Measurements from ENCODE around the gene FBXL16. TPM values are rescaled to one million over a fixed set of nuclear protein-coding genes. Genes with fewer than 3 reads are reported as not detected.

The FBXL16 gene
- total RNA-seq, 4 donors from 2014 or later = 5.8 to 7.5 (median 6.9) TPM

DNA sequence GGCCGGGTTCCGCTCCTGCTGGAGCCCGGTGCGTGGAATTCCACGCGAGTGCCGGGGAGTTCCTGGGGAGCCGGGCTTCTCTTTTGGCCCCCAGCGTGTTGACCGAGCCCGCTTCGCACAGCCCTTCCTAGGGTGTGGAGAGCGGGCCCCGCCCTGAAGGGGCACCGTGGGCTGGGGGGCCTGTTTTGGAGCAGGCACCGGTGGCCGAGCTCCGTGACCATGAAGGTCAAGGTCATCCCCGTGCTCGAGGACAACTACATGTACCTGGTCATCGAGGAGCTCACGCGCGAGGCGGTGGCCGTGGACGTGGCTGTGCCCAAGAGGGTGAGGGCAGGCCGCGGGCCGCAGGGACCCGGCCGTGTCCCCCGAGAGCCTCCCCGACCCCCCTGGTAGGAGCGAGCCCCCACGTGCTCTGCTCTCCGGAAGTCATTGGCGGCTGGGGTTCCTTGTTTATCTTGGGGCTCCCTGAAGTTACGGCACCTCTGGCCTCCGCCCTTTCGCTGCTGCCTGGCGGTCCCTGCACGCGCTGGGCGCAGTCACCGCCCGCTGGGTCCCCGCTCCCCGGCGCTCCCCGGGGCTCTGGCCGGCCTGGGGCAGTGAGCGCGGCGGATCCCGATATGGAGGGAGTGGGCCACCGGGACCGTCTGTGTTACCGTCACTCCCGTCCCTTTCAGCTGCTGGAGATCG lies 21.8 kb upstream of the FBXL16 start:
- Histone ChIP-seq H3K4me3 (replicated peaks in 1 of 3) (peak overlapping the region in 1 of 3 donors; percentile 41), H3K36me3 (peaks cover 0 to 7% of the 10 kb centered on the region in 2 donors), H3K9me3 (no peaks in the 10 kb centered on the region), H3K27ac (no peak overlapping the region), H3K4me1 (peaks cover 24 to 28% of the 10 kb centered on the region in 2 donors), H3K27me3 (no peaks in the 10 kb centered on the region)
- no CpG with 5 or more reads among the region's 61 CpGs for WGBS, 2 donors
- no peak for DNase-seq
- no peak for TF ChIP-seq POLR2A (IDR thresholded peaks at IDR 0.05)
- TF ChIP-seq, protein P1, sequence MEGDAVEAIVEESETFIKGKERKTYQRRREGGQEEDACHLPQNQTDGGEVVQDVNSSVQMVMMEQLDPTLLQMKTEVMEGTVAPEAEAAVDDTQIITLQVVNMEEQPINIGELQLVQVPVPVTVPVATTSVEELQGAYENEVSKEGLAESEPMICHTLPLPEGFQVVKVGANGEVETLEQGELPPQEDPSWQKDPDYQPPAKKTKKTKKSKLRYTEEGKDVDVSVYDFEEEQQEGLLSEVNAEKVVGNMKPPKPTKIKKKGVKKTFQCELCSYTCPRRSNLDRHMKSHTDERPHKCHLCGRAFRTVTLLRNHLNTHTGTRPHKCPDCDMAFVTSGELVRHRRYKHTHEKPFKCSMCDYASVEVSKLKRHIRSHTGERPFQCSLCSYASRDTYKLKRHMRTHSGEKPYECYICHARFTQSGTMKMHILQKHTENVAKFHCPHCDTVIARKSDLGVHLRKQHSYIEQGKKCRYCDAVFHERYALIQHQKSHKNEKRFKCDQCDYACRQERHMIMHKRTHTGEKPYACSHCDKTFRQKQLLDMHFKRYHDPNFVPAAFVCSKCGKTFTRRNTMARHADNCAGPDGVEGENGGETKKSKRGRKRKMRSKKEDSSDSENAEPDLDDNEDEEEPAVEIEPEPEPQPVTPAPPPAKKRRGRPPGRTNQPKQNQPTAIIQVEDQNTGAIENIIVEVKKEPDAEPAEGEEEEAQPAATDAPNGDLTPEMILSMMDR (IDR thresholded peaks at IDR 0.05) = no peak
- intact Hi-C loops (cut with DNase I) = no loop called here

DNA sequence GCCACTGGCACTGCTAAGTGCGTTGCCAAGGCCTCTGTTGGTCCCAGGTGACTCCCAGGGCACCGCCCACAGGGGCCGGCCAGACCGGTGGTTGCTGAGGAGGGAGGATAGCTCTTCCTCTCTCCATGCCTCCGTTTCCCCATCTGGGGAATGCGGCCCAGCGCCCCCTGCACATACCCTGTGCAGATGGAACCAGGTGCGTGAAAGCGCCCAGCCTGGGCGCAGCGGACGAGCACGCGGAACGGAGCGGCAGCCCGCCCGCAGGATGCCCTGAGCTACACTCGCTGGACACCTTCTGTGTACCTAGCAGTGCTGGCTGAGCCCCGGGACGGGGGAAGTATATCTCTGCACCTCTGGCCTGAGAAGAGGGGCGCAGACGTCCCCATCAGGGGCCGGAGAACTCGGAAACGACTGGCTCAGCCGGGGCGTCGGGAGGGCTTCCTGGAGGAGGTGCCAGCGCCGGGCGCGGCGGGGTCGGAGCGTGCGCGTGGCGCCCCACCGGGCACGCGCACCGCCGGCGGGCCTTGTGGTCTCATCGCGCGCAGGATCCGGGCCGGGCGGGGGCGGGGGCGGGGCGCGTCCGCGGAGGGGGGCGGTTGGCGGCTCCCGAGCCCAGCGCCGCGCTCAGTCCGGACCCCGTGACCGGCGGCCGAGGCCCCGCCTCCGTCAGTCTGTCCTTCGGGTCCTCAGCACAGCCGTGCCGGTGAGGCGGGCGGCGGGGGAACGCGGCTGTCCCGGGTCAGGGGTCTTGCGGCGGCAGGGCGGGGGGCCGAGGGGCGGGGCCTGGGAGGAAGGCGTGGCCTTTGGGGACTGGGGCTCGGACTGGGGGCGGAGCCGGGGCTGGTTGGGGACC lies 21.1 kb upstream of the FBXL16 start, which contains the start of the genes CCDC78 and HAGHL:
Gene CCDC78 (minus strand): TSS at position 6 of the 853 bp plus-strand sequence. CDS start 76 bp downstream, outside the sequence.
Gene HAGHL (plus strand): TSS at position 669 of the 853 bp plus-strand sequence. CDS start 404 bp downstream, outside the sequence.
- 0 to 1% methylated on average over 6 to 13 of the region's 88 CpGs for WGBS, 2 donors
- peak; percentile 38 to 47 for DNase-seq
- no peaks in the 10 kb centered on the region for H3K9me3 ChIP-seq
- H3K27me3 ChIP-seq = no peaks in the 10 kb centered on the region
- H3K4me1 ChIP-seq = peaks cover 26 to 32% of the 10 kb centered on the region in 2 donors
- TF ChIP-seq, protein P1 (IDR thresholded peaks at IDR 0.05) = no peak
- no peak for TF ChIP-seq POLR2A (IDR thresholded peaks at IDR 0.05)
- H3K4me3 ChIP-seq (replicated peaks in 1 of 3) = peak within 1 kb of the TSS in 1 of 3 donors; percentile 41
- intact Hi-C loops (cut with DNase I) = no loop called here
- H3K27ac ChIP-seq = no peak within 1 kb of the TSS
- H3K36me3 ChIP-seq = no peaks in the 10 kb centered on the region

DNA sequence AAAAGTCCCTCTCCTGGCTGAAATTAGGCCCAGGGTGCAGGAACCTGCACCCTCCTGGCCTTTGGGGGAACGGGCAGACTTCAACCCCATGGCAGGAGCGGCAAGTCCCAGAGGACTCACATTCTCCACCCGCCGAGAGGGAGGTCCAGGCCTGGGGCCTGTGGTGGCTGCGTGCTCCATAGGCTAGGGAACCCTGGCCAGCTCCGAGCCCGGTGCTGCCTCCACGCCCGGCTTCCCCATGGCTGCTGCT lies 20.5 kb upstream of the FBXL16 start:
- intact Hi-C loops (cut with DNase I) = no loop called here
- WGBS, 2 donors = 29% methylated on average over 9 of the region's 9 CpGs; no CpG with 5 or more reads in 1 of the 2 donors
- H3K27ac ChIP-seq = no peak overlapping the region

DNA sequence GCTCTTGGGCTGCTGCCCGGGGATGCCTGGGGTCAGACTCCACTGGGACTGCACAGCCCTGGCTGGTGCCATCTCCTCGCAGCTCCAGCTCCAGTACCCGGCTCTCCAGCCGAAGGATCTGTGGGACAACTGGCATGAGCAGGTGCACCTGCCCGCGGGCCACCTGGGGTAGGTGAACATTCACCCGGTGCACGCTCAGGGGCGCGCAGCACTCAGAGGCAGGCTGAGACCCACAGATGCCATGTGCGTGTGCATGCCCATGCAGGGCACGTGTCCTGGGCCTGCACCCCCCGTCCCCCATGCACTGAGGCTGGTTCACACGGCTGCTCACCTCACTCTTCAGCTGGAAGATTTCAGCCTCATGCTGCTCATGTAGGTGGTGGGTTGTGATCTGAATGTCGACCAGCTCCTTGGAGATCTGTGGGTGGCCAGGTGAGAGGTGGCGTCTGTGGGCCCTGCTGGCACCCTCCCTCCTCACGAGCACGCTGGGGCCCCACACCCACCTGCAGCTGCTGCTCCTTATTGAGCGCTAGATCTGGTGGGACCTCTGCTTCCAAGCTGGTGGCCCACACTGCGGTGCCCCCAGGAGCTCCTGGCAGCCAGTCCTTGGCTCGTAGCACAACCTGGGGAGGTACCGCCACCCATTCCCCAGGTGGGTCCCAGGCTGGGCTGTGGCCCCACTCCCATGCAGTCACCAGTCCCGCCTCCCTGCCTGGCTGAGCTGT lies 20.0 kb upstream of the FBXL16 start:
- DNase-seq = no peak
- Histone ChIP-seq H3K9me3 (no peaks in the 10 kb centered on the region), H3K27ac (no peak overlapping the region), H3K4me3 (replicated peaks in 1 of 3) (no peak overlapping the region), H3K4me1 (peaks cover 29 to 36% of the 10 kb centered on the region in 2 donors), H3K36me3 (no peaks in the 10 kb centered on the region), H3K27me3 (no peaks in the 10 kb centered on the region)
- WGBS, 2 donors = 54 to 63% methylated on average over 4 to 5 of the region's 23 CpGs
- intact Hi-C loops (cut with DNase I) = no loop called here
- TF ChIP-seq POLR2A (IDR thresholded peaks at IDR 0.05) = no peak
- TF ChIP-seq, protein P1 (IDR thresholded peaks at IDR 0.05) = no peak

More for the DNA sequence above, 20.5 kb upstream of the FBXL16 start:
- Histone ChIP-seq H3K4me3 (replicated peaks in 1 of 3) (no peak overlapping the region), H3K4me1 (peaks cover 29 to 36% of the 10 kb centered on the region in 2 donors), H3K9me3 (no peaks in the 10 kb centered on the region), H3K36me3 (no peaks in the 10 kb centered on the region), H3K27me3 (no peaks in the 10 kb centered on the region)
- TF ChIP-seq, protein P1 (IDR thresholded peaks at IDR 0.05) = no peak
- TF ChIP-seq POLR2A (IDR thresholded peaks at IDR 0.05) = no peak
- no peak for DNase-seq
